Measurements from ENCODE around the gene GLRX3. TPM values are rescaled to one million over a fixed set of nuclear protein-coding genes. Genes with fewer than 3 reads are reported as not detected.

Gene GLRX3
- total and polyA plus RNA-seq, 2 experiments from 2014 or later: 71.3 to 168 TPM

DNA sequence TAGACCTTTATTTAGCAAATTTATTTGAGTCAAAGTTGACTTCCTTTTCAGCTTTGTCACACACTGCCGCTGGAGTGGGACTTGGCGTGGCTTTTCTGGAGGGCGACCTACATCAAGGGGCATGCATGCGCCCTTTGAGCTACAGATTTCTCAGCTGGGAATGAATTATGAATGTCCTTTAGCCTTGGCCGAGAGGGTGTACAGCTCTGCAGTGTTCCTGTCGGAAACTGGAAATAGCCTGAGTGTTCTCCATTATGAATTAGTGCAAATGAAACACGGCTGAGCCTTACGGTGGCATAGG is 79.7 kb downstream of the GLRX3 start:
- DNase-seq (ENCODE audit: low read depth in 1 of 2, low spot score in 1 of 2): no peak
- TF ChIP-seq, protein P1, sequence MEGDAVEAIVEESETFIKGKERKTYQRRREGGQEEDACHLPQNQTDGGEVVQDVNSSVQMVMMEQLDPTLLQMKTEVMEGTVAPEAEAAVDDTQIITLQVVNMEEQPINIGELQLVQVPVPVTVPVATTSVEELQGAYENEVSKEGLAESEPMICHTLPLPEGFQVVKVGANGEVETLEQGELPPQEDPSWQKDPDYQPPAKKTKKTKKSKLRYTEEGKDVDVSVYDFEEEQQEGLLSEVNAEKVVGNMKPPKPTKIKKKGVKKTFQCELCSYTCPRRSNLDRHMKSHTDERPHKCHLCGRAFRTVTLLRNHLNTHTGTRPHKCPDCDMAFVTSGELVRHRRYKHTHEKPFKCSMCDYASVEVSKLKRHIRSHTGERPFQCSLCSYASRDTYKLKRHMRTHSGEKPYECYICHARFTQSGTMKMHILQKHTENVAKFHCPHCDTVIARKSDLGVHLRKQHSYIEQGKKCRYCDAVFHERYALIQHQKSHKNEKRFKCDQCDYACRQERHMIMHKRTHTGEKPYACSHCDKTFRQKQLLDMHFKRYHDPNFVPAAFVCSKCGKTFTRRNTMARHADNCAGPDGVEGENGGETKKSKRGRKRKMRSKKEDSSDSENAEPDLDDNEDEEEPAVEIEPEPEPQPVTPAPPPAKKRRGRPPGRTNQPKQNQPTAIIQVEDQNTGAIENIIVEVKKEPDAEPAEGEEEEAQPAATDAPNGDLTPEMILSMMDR (IDR thresholded peaks at IDR 0.05; ENCODE audit: low read depth, low read length): no peak
- H3K4me3 ChIP-seq: no peak overlapping the region

DNA sequence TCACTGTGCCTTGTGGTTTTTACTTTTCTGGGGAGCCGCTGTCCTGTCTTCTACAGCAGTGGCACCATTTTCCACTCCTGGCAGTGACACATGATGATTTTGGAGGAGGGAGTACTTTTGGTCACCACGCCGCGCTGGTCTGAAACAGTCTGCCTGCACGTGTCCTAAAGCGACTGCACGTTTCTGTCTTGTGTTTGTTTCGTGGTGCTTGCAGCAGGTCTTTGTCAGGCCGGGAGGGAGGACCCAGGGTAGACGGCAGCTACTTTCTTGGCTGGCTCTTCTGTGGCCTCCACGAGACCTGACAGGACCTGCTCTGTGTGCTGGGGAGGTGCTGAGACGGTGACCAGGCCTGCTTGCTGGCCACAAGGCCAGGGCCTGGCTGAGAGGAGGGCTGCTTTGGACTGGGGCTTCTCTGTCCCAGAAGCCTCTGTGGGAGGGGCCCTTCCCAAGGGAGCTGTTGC is 82.0 kb downstream of the GLRX3 start:
- no peak for DNase-seq (ENCODE audit: low read depth in 1 of 2, low spot score in 1 of 2)
- no peaks in the 10 kb centered on the region for H3K4me1 ChIP-seq (ENCODE audit: low read depth)
- no peak overlapping the region for H3K4me3 ChIP-seq
- no peaks in the 10 kb centered on the region for H3K9me3 ChIP-seq (ENCODE audit: low read depth)
- TF ChIP-seq, protein P1 (IDR thresholded peaks at IDR 0.05; ENCODE audit: low read depth, low read length): no peak
- no peak overlapping the region for H3K27ac ChIP-seq
- H3K27me3 ChIP-seq: no peaks in the 10 kb centered on the region
- no peaks in the 10 kb centered on the region for H3K36me3 ChIP-seq

More for the DNA sequence above, 79.7 kb downstream of the GLRX3 start:
- no peaks in the 10 kb centered on the region for H3K36me3 ChIP-seq
- no peaks in the 10 kb centered on the region for H3K4me1 ChIP-seq (ENCODE audit: low read depth)
- no peaks in the 10 kb centered on the region for H3K9me3 ChIP-seq (ENCODE audit: low read depth)
- no peaks in the 10 kb centered on the region for H3K27me3 ChIP-seq
- no peak overlapping the region for H3K27ac ChIP-seq

DNA sequence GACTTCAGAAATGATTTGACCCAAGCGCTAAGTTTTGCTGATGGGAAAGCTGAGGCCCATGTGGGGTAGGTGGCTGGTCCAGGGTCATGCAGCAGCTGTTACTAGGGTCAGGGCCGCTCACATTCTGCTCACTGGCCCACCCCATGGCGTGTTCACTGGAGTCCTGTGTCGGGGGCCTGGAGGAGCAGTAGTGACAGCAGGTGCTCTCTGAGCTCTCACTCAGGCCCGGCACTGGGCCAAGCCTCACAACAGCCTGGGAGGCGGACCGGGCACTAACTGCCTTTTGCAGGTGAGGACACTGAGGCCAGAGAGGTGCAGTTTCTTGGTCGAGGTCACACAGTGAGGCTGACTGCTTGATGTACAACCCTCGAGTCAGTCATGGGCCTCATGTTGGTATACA is 82.7 kb downstream of the GLRX3 start:
- DNase-seq (ENCODE audit: low read depth in 1 of 2, low spot score in 1 of 2): no peak
- Histone ChIP-seq H3K27me3 (no peaks in the 10 kb centered on the region), H3K27ac (no peak overlapping the region), H3K36me3 (no peaks in the 10 kb centered on the region), H3K4me3 (no peak overlapping the region), H3K4me1 (ENCODE audit: low read depth) (no peaks in the 10 kb centered on the region), H3K9me3 (ENCODE audit: low read depth) (no peaks in the 10 kb centered on the region)
- TF ChIP-seq, protein P1 (IDR thresholded peaks at IDR 0.05; ENCODE audit: low read depth, low read length): no peak

DNA sequence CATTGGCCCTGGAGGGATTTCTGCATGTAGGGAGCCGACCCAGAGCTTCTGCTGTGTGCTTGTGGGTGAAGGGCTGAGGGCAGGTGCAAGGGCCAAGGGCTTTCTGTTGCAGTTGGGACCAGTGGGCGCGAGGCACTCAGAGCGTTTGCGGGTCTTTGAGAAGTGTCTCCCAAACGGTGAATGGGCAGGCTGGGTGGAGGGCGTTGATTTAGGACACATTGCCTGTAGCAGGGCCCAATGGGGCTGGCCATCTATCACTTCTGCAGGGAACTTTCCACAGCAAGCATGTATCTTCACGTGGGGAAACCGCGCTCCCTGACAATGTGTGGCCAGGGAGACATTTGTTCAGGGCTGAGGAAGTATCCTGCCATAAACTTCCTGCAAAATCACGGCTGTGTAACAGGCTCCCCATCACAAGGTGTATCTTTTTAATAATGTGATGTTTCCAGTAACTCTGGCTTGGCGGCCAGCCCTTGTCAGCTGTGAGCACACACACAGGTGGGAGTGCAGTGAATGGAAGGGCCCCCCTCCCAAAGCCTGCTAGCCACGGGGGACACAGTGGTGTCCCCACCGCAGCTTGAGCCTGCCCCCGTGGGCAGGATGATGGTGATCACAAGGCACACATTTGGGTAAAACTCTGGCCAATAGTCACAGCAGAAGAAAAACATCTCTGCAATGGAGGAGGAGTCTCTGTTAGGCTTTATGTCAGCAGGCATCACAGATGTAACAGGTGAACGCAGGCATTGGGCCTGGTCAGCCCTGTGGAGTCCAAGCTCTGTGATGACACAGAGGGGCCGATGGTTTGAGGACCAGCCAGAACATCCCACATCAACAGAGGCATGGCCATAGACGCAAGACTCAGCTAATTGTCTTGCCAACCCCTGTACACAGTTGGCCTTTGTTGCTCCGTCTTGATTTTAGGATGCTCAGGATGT is 84.3 kb downstream of the GLRX3 start:
- no peaks in the 10 kb centered on the region for H3K4me1 ChIP-seq (ENCODE audit: low read depth)
- no peak for DNase-seq (ENCODE audit: low read depth in 1 of 2, low spot score in 1 of 2)
- no peak overlapping the region for H3K4me3 ChIP-seq
- H3K9me3 ChIP-seq (ENCODE audit: low read depth): no peaks in the 10 kb centered on the region
- TF ChIP-seq, protein P1 (IDR thresholded peaks at IDR 0.05; ENCODE audit: low read depth, low read length): no peak
- H3K27ac ChIP-seq: no peak overlapping the region
- no peaks in the 10 kb centered on the region for H3K27me3 ChIP-seq
- no peaks in the 10 kb centered on the region for H3K36me3 ChIP-seq

DNA sequence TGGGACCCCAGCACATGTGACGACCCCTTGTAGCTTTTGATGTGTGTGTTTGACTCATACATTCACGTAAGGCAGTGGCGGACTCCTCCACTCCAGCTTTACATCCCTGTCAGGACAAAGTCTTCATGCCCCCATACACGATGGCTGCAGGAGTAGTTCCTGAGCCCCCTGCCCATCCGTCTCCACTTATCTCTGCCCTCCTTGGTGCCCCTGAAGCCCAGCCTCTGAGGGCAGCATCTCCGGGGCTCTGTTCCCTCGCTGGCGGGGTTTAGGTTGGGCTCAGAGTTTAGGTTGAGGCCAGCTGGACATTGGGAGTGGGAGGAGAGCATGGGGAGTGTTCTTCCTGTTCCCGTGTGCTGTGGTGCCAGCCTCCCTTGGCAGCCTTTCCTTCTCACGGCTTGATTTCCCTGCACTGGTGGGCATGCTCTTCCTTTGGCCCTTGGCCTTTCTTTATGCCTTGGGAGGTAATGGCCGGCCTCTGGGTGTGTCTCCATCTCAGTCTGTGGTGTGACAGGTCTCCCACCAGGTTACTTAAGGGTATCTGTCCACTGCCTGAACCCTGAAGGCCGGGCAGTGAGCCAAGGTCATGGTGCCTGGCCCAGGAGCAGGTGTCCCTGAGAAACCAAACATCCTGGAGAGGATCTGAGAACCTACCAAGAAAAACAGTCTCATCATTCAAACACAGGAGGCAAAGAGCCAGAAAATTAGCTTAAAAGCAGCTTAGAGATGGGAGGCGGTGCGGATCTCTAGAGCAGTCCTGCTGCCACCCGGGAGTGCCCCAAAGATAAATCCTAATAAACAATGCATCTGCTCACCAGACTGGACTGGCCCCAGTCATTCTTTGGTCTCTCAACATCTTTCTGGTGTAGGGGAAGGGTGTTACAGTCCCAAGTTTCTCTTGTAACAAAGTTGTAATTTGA is 85.5 kb downstream of the GLRX3 start:
- Histone ChIP-seq H3K27me3 (no peaks in the 10 kb centered on the region), H3K27ac (no peak overlapping the region), H3K9me3 (ENCODE audit: low read depth) (no peaks in the 10 kb centered on the region), H3K4me3 (no peak overlapping the region), H3K4me1 (ENCODE audit: low read depth) (no peaks in the 10 kb centered on the region), H3K36me3 (no peaks in the 10 kb centered on the region)
- no peak for DNase-seq (ENCODE audit: low read depth in 1 of 2, low spot score in 1 of 2)
- TF ChIP-seq, protein P1 (IDR thresholded peaks at IDR 0.05; ENCODE audit: low read depth, low read length): no peak
